HCT116 (cell line): Measurements from ENCODE around the gene FGF18. TPM values are rescaled to one million over a fixed set of nuclear protein-coding genes. Genes with fewer than 3 reads are reported as not detected.
A peak's percentile ranks its signal among the peaks of the same experiment; 100 is the strongest.

Source experiments
- ATAC-seq: fragments of 200-7000 bp; cut with Tn5 transposase; 2 replicates; pipeline ENCODE4 v1.9.1; 2020; ENCODE audit warnings: mild to moderate bottlenecking, moderate library complexity
- BruUV-seq: library from RNA; stranded (reverse); fragments of 400-500 nt; replicated peaks from 2 replicates; lab custom pipeline; 2021; lab: Mats Ljungman, UMichigan
- CTCF ChIA-PET: fragments of 300-600 bp; sonication (Branson Sonifier 250); formaldehyde crosslinking; loops from one replicate; lab custom pipeline; 2021; ENCODE audit warnings: antibody characterized with exemption; lab: Charles Lee
- POLR2A ChIA-PET: fragments of 300-600, 350-600 bp; sonication (Branson Sonifier 250); formaldehyde crosslinking; loops from one replicate; lab custom pipeline; 2021; ENCODE audit warnings: antibody characterized with exemption; lab: Charles Lee
- RAD21 ChIA-PET, 2 experiments: fragments of 300-600 bp; sonication (Branson Sonifier 250); formaldehyde crosslinking; loops; one replicate each; lab custom pipeline; 2023; ENCODE audit warnings: low total read pairs in 2 of 2; ENCODE audit not compliant: uncharacterized antibody in 2 of 2, unreplicated experiment in 2 of 2, low non-redundant PET in 1 of 2; lab: Charles Lee
- DNase-seq: peaks from one replicate; pipeline ENCODE4 v3.0.0-alpha.2; 2010; ENCODE audit warnings: low read depth, low spot score
- H2AFZ ChIP-seq: fragments of 200-600 bp; shearing (Covaris generic), sonication (generic); 2 replicates; pipeline ENCODE4 v1.6.1; 2017; ENCODE audit warnings: low read depth, mixed run types, mixed read lengths, antibody characterized with exemption, low read length; ENCODE audit not compliant: poor library complexity, severe bottlenecking
- H3K27ac ChIP-seq: 2 replicates; pipeline ENCODE4 v1.5.1; 2012; ENCODE audit warnings: low read depth, low read length
- H3K27me3 ChIP-seq: fragments of 200-600 bp; sonication (generic); 2 replicates; pipeline ENCODE4 v1.6.1; 2016; ENCODE audit warnings: mixed run types, low read length, mixed read lengths; ENCODE audit not compliant: insufficient read depth
- H3K36me3 ChIP-seq, 2 experiments: fragments of 200-500 bp in 1 of 2; fragments of 200-600 bp in 1 of 2; sonication (Bioruptor generic) in 1 of 2; sonication (generic) in 1 of 2; 2 replicates each; pipeline versions ENCODE4 v1.5.1 to v1.6.1; 2014 to 2016; ENCODE audit warnings: low read length in 2 of 2, inconsistent platforms in 1 of 2, mixed read lengths in 1 of 2, mixed run types in 1 of 2; ENCODE audit not compliant: insufficient read depth in 2 of 2, control insufficient read depth in 1 of 2
- H3K4me1 ChIP-seq, 2 experiments: fragments of 200-600 bp in 1 of 2; sonication (generic) in 1 of 2; 2 replicates each; pipeline versions ENCODE4 v1.5.1 to v1.6.1; 2012 to 2017; ENCODE audit warnings: low read length in 2 of 2, inconsistent platforms in 1 of 2, mild to moderate bottlenecking in 1 of 2, mixed read lengths in 1 of 2, mixed run types in 1 of 2, moderate library complexity in 1 of 2; ENCODE audit not compliant: insufficient read depth in 2 of 2, control insufficient read depth in 1 of 2
- H3K4me2 ChIP-seq: fragments of 200-600 bp; sonication (generic); 2 replicates; pipeline ENCODE4 v1.6.1; 2017; ENCODE audit warnings: mixed run types, low read length, mixed read lengths
- H3K4me3 ChIP-seq, 2 experiments: fragments of 200-600 bp in 1 of 2; sonication (generic) in 1 of 2; replicated peaks in 1 of 2; 2 replicates each; pipeline ENCODE4 v1.5.1; 2011 to 2016; ENCODE audit warnings: low read length in 2 of 2, control low read depth in 1 of 2, low read depth in 1 of 2, mild to moderate bottlenecking in 1 of 2, mixed read lengths in 1 of 2, mixed run types in 1 of 2
- H3K79me2 ChIP-seq: fragments of 200-600 bp; sonication (generic); 2 replicates; pipeline ENCODE4 v1.6.1; 2017; ENCODE audit warnings: mild to moderate bottlenecking, mixed run types, low read length, moderate library complexity, mixed read lengths; ENCODE audit not compliant: insufficient read depth
- H3K9ac ChIP-seq: fragments of 200-600 bp; sonication (generic); 2 replicates; pipeline ENCODE4 v1.6.1; 2016; ENCODE audit warnings: low read length, mixed read lengths
- H3K9me2 ChIP-seq: fragments of 200-600 bp; sonication (generic), shearing (Covaris generic); 2 replicates; pipeline ENCODE4 v1.6.1; 2017; ENCODE audit warnings: mixed run types, mild to moderate bottlenecking, moderate library complexity; ENCODE audit not compliant: insufficient read depth
- H3K9me3 ChIP-seq, 2 experiments: fragments of 200-500 bp in 1 of 2; fragments of 200-600 bp in 1 of 2; sonication (Bioruptor generic) in 1 of 2; sonication (generic) in 1 of 2; 2 replicates each; pipeline ENCODE4 v1.6.1; 2014 to 2017; ENCODE audit warnings: low read length in 2 of 2, mixed read lengths in 2 of 2, inconsistent platforms in 1 of 2, low read depth in 1 of 2, mild to moderate bottlenecking in 1 of 2, mixed run types in 1 of 2, moderate library complexity in 1 of 2; ENCODE audit not compliant: control insufficient read depth in 1 of 2, insufficient read depth in 1 of 2
- H4K20me1 ChIP-seq: fragments of 200-600 bp; sonication (generic), shearing (Covaris generic); 2 replicates; pipeline ENCODE4 v1.6.1; 2017; ENCODE audit warnings: mixed run types, mild to moderate bottlenecking, moderate library complexity; ENCODE audit not compliant: insufficient read depth
- CTCF ChIP-seq, 3 experiments: fragments of 200-600 bp in 1 of 3; sonication (generic) in 1 of 3; IDR thresholded peaks in 2 of 3; conservative IDR thresholded peaks in 1 of 3; 2 replicates each; pipeline ENCODE4 v1.5.1; 2012 to 2017; ENCODE audit warnings: low read depth in 2 of 3, low read length in 2 of 3, antibody characterized with exemption in 1 of 3, borderline replicate concordance in 1 of 3, control low read depth in 1 of 3, mild to moderate bottlenecking in 1 of 3, mixed read lengths in 1 of 3, mixed run types in 1 of 3, moderate library complexity in 1 of 3; ENCODE audit not compliant: insufficient read depth in 1 of 3
- EZH2 ChIP-seq: fragments of 200-600 bp; sonication (generic); IDR thresholded peaks from 2 replicates; pipeline ENCODE4 v1.6.1; 2017; ENCODE audit warnings: antibody characterized with exemption, mixed run types
- FOSL1 ChIP-seq: IDR thresholded peaks from 2 replicates; pipeline ENCODE4 v1.6.1; 2012; ENCODE audit warnings: low read depth
- MAX ChIP-seq: IDR thresholded peaks from 2 replicates; pipeline ENCODE4 v1.6.1; 2012
- RAD21 ChIP-seq: IDR thresholded peaks from 2 replicates; pipeline ENCODE4 v1.6.1; 2012; ENCODE audit warnings: low read depth, mild to moderate bottlenecking
- REST ChIP-seq: IDR thresholded peaks from 2 replicates; pipeline ENCODE4 v1.6.1; 2012; ENCODE audit warnings: low read depth
- TCF7L2 ChIP-seq: IDR thresholded peaks from 2 replicates; pipeline ENCODE4 v1.7.0; 2011; ENCODE audit warnings: borderline replicate concordance, inconsistent platforms; ENCODE audit not compliant: insufficient read depth, insufficient read length; ENCODE audit errors: extremely low read depth
- ZFX ChIP-seq: fragments of 450-650 bp; IDR thresholded peaks from 2 replicates; pipeline ENCODE4 v1.6.1; 2017
- intact Hi-C: fragments of 100-400 bp; cut with micrococcal nuclease; formaldehyde crosslinking; loops from 2 replicates; pipeline ENCODE4 v1.10.0; 2022
- total RNA-seq: library from RNA; stranded (reverse); gene quantifications from one replicate; pipeline ENCODE4 v1.2.1, GENCODE V29; 2021; ENCODE audit not compliant: unreplicated experiment

The FGF18 gene
- total RNA-seq, 1 experiment from 2014 or later = 0.96 TPM

GRCh38 chr5:171418316-171418981 lies 998 bp upstream of the FGF18 start:
- H3K9ac ChIP-seq = peak overlapping the region; percentile 44
- CTCF ChIA-PET = interaction anchor here (0.6 to 3.3 kb wide), 18 partner anchors 26 to 823 kb away, joined by 3 to 32 read pairs (median 4); no protein-coding TSS in a partner anchor
- no TSS peak for BruUV-seq

More at GRCh38 chr5:171418316-171418981, 998 bp upstream of the FGF18 start:
- H3K9me3 ChIP-seq = no peaks in the 10 kb centered on the region
- H3K9me2 ChIP-seq = no peaks in the 10 kb centered on the region
- H3K4me2 ChIP-seq = peak overlapping the region; percentile 92
- RAD21 ChIA-PET = interaction anchor here in 1 of 2 experiments (2.0 kb wide), 1 partner anchor 188 kb away, joined by 8 read pairs; no protein-coding TSS in a partner anchor
- peak; percentile 86 to 90 (median 90) for TF ChIP-seq CTCF (IDR thresholded peaks at IDR 0.05 in 2 of 3, conservative IDR thresholded peaks at IDR 0.05 in 1 of 3; ENCODE audit: borderline replicate concordance in 1 of 3, insufficient read depth in 1 of 3, low read depth in 2 of 3, low read length in 2 of 3)
- TF ChIP-seq ZFX = no peak
- TF ChIP-seq REST = peak; percentile 65; the same call in 1 of the 2 replicates
- TF ChIP-seq TCF7L2 = no peak
- TF ChIP-seq RAD21 = peak; percentile 91
- TF ChIP-seq EZH2 = no peak
- peak; percentile 65 for TF ChIP-seq MAX
- TF ChIP-seq FOSL1 = no peak
- POLR2A ChIA-PET = interaction anchor here (0.7 to 1.9 kb wide), 2 partner anchors 10 to 30 kb away, joined by 3 to 12 read pairs; partner anchors contain the start of gene NPM1
- intact Hi-C loops = loop anchor here (1.0 to 2.0 kb wide), 4 partner anchors 188 to 489 kb away; no protein-coding TSS in a partner anchor
- H2AFZ ChIP-seq = no peak overlapping the region
- H3K4me1 ChIP-seq = peaks cover 0 to 45% of the 10 kb centered on the region in 2 experiments; a peak in 3 of 4 replicates
- H3K79me2 ChIP-seq = peaks cover 15% of the 10 kb centered on the region
- H3K36me3 ChIP-seq = peaks cover 0 to 2% of the 10 kb centered on the region in 2 experiments; a peak in 2 of 4 replicates
- H3K27me3 ChIP-seq = no peaks in the 10 kb centered on the region
- DNase-seq = peak; percentile 61
- H3K4me3 ChIP-seq = peak overlapping the region; percentile 42 to 58
- ATAC-seq = peak; percentile 76
- H4K20me1 ChIP-seq = peaks cover 19% of the 10 kb centered on the region; the same call in 1 of the 2 replicates
- H3K27ac ChIP-seq = peak overlapping the region; percentile 50
